H9 (cell line): ENCODE data around the gene HMCN1. TPM values are rescaled to one million over a fixed set of nuclear protein-coding genes. Genes with fewer than 3 reads are reported as not detected.
"Not testable (repeated sequence)": the region's sequence is repeated elsewhere in the genome, so short reads cannot be mapped to it uniquely, and the experiment has no call there.

Source experiments
- DNase-seq: peaks from one replicate; pipeline ENCODE4 v3.0.0-alpha.2; 2017
- H2AFZ ChIP-seq: one replicate; pipeline ENCODE4 v1.6.1; 2013; ENCODE audit warnings: mild to moderate bottlenecking, low read length, control low read depth, moderate library complexity
- H2AK5ac ChIP-seq: 2 replicates; pipeline ENCODE4 v1.6.1; 2013; ENCODE audit warnings: low read length, control low read depth, mixed read lengths; ENCODE audit not compliant: insufficient read length
- H2BK120ac ChIP-seq: one replicate; pipeline ENCODE4 v1.6.1; 2013; ENCODE audit warnings: low read depth, mild to moderate bottlenecking, low read length, control low read depth, inconsistent platforms; ENCODE audit not compliant: poor library complexity, severe bottlenecking
- H2BK12ac ChIP-seq: 2 replicates; pipeline ENCODE4 v1.6.1; 2013; ENCODE audit warnings: low read length, control low read depth, mixed read lengths, low read depth; ENCODE audit not compliant: insufficient read length
- H2BK15ac ChIP-seq: 2 replicates; pipeline ENCODE4 v1.6.1; 2013; ENCODE audit warnings: low read depth, low read length, control low read depth
- H2BK20ac ChIP-seq: one replicate; pipeline ENCODE4 v1.6.1; 2013; ENCODE audit warnings: low read depth, mild to moderate bottlenecking, low read length, control low read depth, inconsistent platforms; ENCODE audit not compliant: poor library complexity, severe bottlenecking
- H2BK5ac ChIP-seq: 2 replicates; pipeline ENCODE4 v1.6.1; 2013; ENCODE audit warnings: low read length, control low read depth, mixed read lengths; ENCODE audit not compliant: insufficient read length
- H3K14ac ChIP-seq: 2 replicates; pipeline ENCODE4 v1.6.1; 2013; ENCODE audit warnings: low read length, control low read depth; ENCODE audit not compliant: insufficient read depth
- H3K18ac ChIP-seq: 2 replicates; pipeline ENCODE4 v1.6.1; 2013; ENCODE audit warnings: low read depth, mild to moderate bottlenecking, mixed read lengths, low read length, control low read depth; ENCODE audit not compliant: insufficient read length
- H3K23ac ChIP-seq: 2 replicates; pipeline ENCODE4 v1.6.1; 2013; ENCODE audit warnings: low read length, control low read depth, mixed read lengths, low read depth; ENCODE audit not compliant: insufficient read length
- H3K23me2 ChIP-seq: 2 replicates; pipeline ENCODE4 v1.6.1; 2013; ENCODE audit warnings: low read depth, mild to moderate bottlenecking, mixed read lengths, low read length, control low read depth; ENCODE audit not compliant: insufficient read length, poor library complexity, severe bottlenecking
- H3K27ac ChIP-seq: 2 replicates; pipeline ENCODE4 v1.5.1; 2013; ENCODE audit warnings: low read length, control low read depth, mixed read lengths, low read depth; ENCODE audit not compliant: insufficient read length
- H3K27me3 ChIP-seq: 2 replicates; pipeline ENCODE4 v1.6.1; 2013; ENCODE audit warnings: low read length, control low read depth, inconsistent platforms; ENCODE audit not compliant: insufficient read depth
- H3K4ac ChIP-seq: 2 replicates; pipeline ENCODE4 v1.6.1; 2013; ENCODE audit warnings: low read depth, mild to moderate bottlenecking, control low read depth, inconsistent platforms, low read length, moderate library complexity
- H3K4me1 ChIP-seq: 2 replicates; pipeline ENCODE4 v1.6.1; 2013; ENCODE audit warnings: low read length, control low read depth, inconsistent platforms; ENCODE audit not compliant: insufficient read depth
- H3K4me2 ChIP-seq: 2 replicates; pipeline ENCODE4 v1.6.1; 2013; ENCODE audit warnings: low read length, control low read depth, mixed read lengths; ENCODE audit not compliant: insufficient read length, insufficient read depth
- H3K56ac ChIP-seq: 2 replicates; pipeline ENCODE4 v1.6.1; 2013; ENCODE audit warnings: low read depth, mild to moderate bottlenecking, mixed read lengths, low read length, control low read depth; ENCODE audit not compliant: insufficient read length
- H3K79me1 ChIP-seq: 2 replicates; pipeline ENCODE4 v1.6.1; 2013; ENCODE audit warnings: low read depth, mild to moderate bottlenecking, moderate library complexity, low read length, control low read depth, inconsistent platforms; ENCODE audit not compliant: insufficient read depth, poor library complexity, severe bottlenecking
- H3K79me2 ChIP-seq: 2 replicates; pipeline ENCODE4 v1.6.1; 2013; ENCODE audit warnings: low read length, control low read depth, inconsistent platforms; ENCODE audit not compliant: insufficient read depth
- H3K9ac ChIP-seq: 2 replicates; pipeline ENCODE4 v1.6.1; 2013; ENCODE audit warnings: low read length, control low read depth, mixed read lengths; ENCODE audit not compliant: insufficient read length; ENCODE audit errors: extremely low read depth
- H3K9me3 ChIP-seq: one replicate; pipeline ENCODE4 v1.6.1; 2013; ENCODE audit warnings: low read depth, low read length, inconsistent platforms; ENCODE audit not compliant: control insufficient read depth
- H3T11ph ChIP-seq: one replicate; pipeline ENCODE4 v1.6.1; 2013; ENCODE audit warnings: mild to moderate bottlenecking, low read length, control low read depth, inconsistent platforms
- H4K20me1 ChIP-seq: one replicate; pipeline ENCODE4 v1.6.1; 2013; ENCODE audit not compliant: control insufficient read depth, insufficient read length, insufficient read depth
- H4K5ac ChIP-seq: 2 replicates; pipeline ENCODE4 v1.6.1; 2013; ENCODE audit warnings: low read depth, mild to moderate bottlenecking, mixed read lengths, low read length, control low read depth; ENCODE audit not compliant: insufficient read length
- H4K8ac ChIP-seq: replicated peaks from 2 replicates; pipeline ENCODE4 v1.6.1; 2013; ENCODE audit warnings: low read length, control low read depth, mixed read lengths, low read depth; ENCODE audit not compliant: insufficient read length
- H4K91ac ChIP-seq: 2 replicates; pipeline ENCODE4 v1.6.1; 2013; ENCODE audit warnings: low read depth, mild to moderate bottlenecking, moderate library complexity, mixed read lengths, low read length, control low read depth; ENCODE audit not compliant: insufficient read length
- H3K27ac Mint-ChIP-seq, 3 experiments: 2 replicates in 2 of 3; 3 replicates in 1 of 3; pipeline ENCODE4 v1.8.0; 2020 to 2021; ENCODE audit warnings: mixed read lengths in 3 of 3, mild to moderate bottlenecking in 1 of 3, moderate library complexity in 1 of 3
- H3K27me3 Mint-ChIP-seq: 2 replicates; pipeline ENCODE4 v1.8.0; 2021; ENCODE audit warnings: low read depth, mild to moderate bottlenecking, moderate library complexity, mixed read lengths
- H3K36me3 Mint-ChIP-seq, 3 experiments: 2 replicates in 2 of 3; 3 replicates in 1 of 3; pipeline ENCODE4 v1.8.0; 2020 to 2021; ENCODE audit warnings: low read depth in 3 of 3, mixed read lengths in 3 of 3; ENCODE audit not compliant: insufficient read depth in 1 of 3
- H3K4me1 Mint-ChIP-seq, 2 experiments: 2 replicates each; pipeline ENCODE4 v1.8.0; 2020; ENCODE audit warnings: mixed read lengths in 2 of 2
- H3K4me3 Mint-ChIP-seq, 2 experiments: 2 replicates in 1 of 2; 3 replicates in 1 of 2; pipeline ENCODE4 v1.8.0; 2020 to 2021; ENCODE audit warnings: mild to moderate bottlenecking in 2 of 2, mixed read lengths in 2 of 2, moderate library complexity in 1 of 2
- H3K9me3 Mint-ChIP-seq, 2 experiments: 2 replicates in 1 of 2; 3 replicates in 1 of 2; pipeline ENCODE4 v1.8.0; 2020; ENCODE audit warnings: mild to moderate bottlenecking in 2 of 2, mixed read lengths in 2 of 2, moderate library complexity in 1 of 2
- CTCF ChIP-seq: fragments of 200-600 bp; sonication (generic); conservative IDR thresholded peaks from 3 replicates; pipeline ENCODE4 v1.8.0; 2021; ENCODE audit warnings: antibody characterized with exemption, mild to moderate bottlenecking
- WGBS: extraction: QIAGEN DNeasy Blood & Tissue Kit; methylation state at CpG from one replicate; pipeline ENCODE4 v1.1.7; 2013; ENCODE audit warnings: missing lambda C conversion rate, low lambda C conversion rate, mixed read lengths; ENCODE audit not compliant: insufficient read length; ENCODE audit errors: extremely low coverage; 5-methylcytosine and 5-hydroxymethylcytosine counted together
- total RNA-seq: library from RNA; stranded (reverse); gene quantifications from 2 replicates; pipeline ENCODE4 v1.2.1, GENCODE V29; 2021

Gene HMCN1
- total RNA-seq, 1 experiment from 2014 or later = 3.3 TPM

GRCh38 chr1:185792040-185792439 is 57.8 kb downstream of the HMCN1 start:
- H3K9me3 Mint-ChIP-seq = peaks cover 0 to 5% of the 10 kb centered on the region in 2 experiments; a peak in 2 of 5 replicates
- Histone ChIP-seq H3T11ph (no peak overlapping the region), H3K79me1 (no peaks in the 10 kb centered on the region), H2BK12ac (no peak overlapping the region), H4K5ac (no peak overlapping the region), H3K27ac (no peak overlapping the region), H2BK20ac (no peak overlapping the region), H2BK15ac (no peak overlapping the region), H3K56ac (no peak overlapping the region), H3K18ac (no peak overlapping the region), H2AK5ac (no peak overlapping the region), H3K23ac (no peak overlapping the region), H3K4me1 (peaks cover 3% of the 10 kb centered on the region; the same call in 1 of the 2 replicates), H2BK5ac (no peak overlapping the region), H4K20me1 (no peaks in the 10 kb centered on the region), H3K23me2 (no peaks in the 10 kb centered on the region), H2AFZ (no peak overlapping the region), H3K4ac (no peak overlapping the region), H3K9me3 (no peaks in the 10 kb centered on the region), H3K4me2 (no peak overlapping the region), H3K9ac (no peak overlapping the region), H4K8ac (no peak overlapping the region), H4K91ac (no peak overlapping the region), H3K79me2 (no peaks in the 10 kb centered on the region), H2BK120ac (no peak overlapping the region), H3K14ac (no peak overlapping the region), H3K27me3 (no peaks in the 10 kb centered on the region)
- H3K4me3 Mint-ChIP-seq = no peak overlapping the region
- no peaks in the 10 kb centered on the region for H3K27me3 Mint-ChIP-seq
- no peak for DNase-seq
- H3K4me1 Mint-ChIP-seq = no peaks in the 10 kb centered on the region
- H3K27ac Mint-ChIP-seq = no peak overlapping the region
- peaks cover 0 to under 1% (median 0%) of the 10 kb centered on the region in 3 experiments; a peak in 2 of 7 replicates for H3K36me3 Mint-ChIP-seq
- no CpG with 5 or more reads among the region's 1 CpG for WGBS
- TF ChIP-seq CTCF = no peak

- not testable (repeated sequence) for DNase-seq, H4K5ac ChIP-seq, H2BK120ac ChIP-seq, H2BK20ac ChIP-seq, H3K36me3 Mint-ChIP-seq, H2BK5ac ChIP-seq, H3K9ac ChIP-seq, H3T11ph ChIP-seq, H3K27ac ChIP-seq, H3K27me3 Mint-ChIP-seq, H3K4me3 Mint-ChIP-seq, H3K79me1 ChIP-seq, H3K9me3 ChIP-seq, H2BK15ac ChIP-seq, H3K4me2 ChIP-seq, H4K8ac ChIP-seq, H4K91ac ChIP-seq, H3K4ac ChIP-seq, H3K79me2 ChIP-seq, H3K14ac ChIP-seq, H4K20me1 ChIP-seq, H3K27ac Mint-ChIP-seq, H3K4me1 ChIP-seq, H3K56ac ChIP-seq, H3K23ac ChIP-seq, H3K4me1 Mint-ChIP-seq, H2AK5ac ChIP-seq, H2AFZ ChIP-seq, H2BK12ac ChIP-seq, H3K18ac ChIP-seq, H3K23me2 ChIP-seq, H3K27me3 ChIP-seq
- peaks cover 3 to 13% of the 10 kb centered on the region in 2 experiments; a peak in 3 of 5 replicates for H3K9me3 Mint-ChIP-seq
- WGBS = no CpG with 5 or more reads among the region's 2 CpGs
These were observed 60.3 kb downstream of the HMCN1 start for GRCh38 chr1:185794495-185794894.
